AG10803 (cell line): ENCODE measurements around the gene NOC2L.
A peak's percentile ranks its signal among the peaks of the same experiment; 100 is the strongest.

Experiments used
- DNase-seq: peaks from one replicate; pipeline ENCODE4 v3.0.0; 2010; ENCODE audit warnings: low read depth
- H3K4me3 ChIP-seq: 2 replicates; pipeline ENCODE4 v1.5.1; 2011; ENCODE audit warnings: mild to moderate bottlenecking, low read length, control low read depth
- CTCF ChIP-seq: conservative IDR thresholded peaks from 2 replicates; pipeline ENCODE4 v1.5.1; 2011; ENCODE audit warnings: mild to moderate bottlenecking, low read length, control low read depth, inconsistent platforms

The NOC2L gene

GRCh38 chr1:960363-961131 is 1.5 kb upstream of the NOC2L start, which contains the start of gene KLHL17:
TSS of gene KLHL17 (plus strand) at chr1:960584. CDS start at chr1:960694, 110 bp downstream.
- no peak for TF ChIP-seq CTCF
- peak within 1 kb of the TSS; percentile 54 for H3K4me3 ChIP-seq
- peak; percentile 70 for DNase-seq

GRCh38 chr1:959731-960362 is 791 bp upstream of the NOC2L start:
- peak overlapping the region; percentile 54 for H3K4me3 ChIP-seq
- DNase-seq: no peak
- no peak for TF ChIP-seq CTCF

GRCh38 chr1:956636-957035 is 2.4 kb downstream of the NOC2L start:
- no peak for TF ChIP-seq CTCF
- H3K4me3 ChIP-seq: no peak overlapping the region

GRCh38 chr1:955474-955873 is 3.6 kb downstream of the NOC2L start:
- DNase-seq: no peak
- no peak for TF ChIP-seq CTCF
- H3K4me3 ChIP-seq: no peak overlapping the region

More at GRCh38 chr1:956636-957035, 2.4 kb downstream of the NOC2L start:
- DNase-seq: no peak

- H3K4me3 ChIP-seq: no peak overlapping the region
- TF ChIP-seq CTCF: no peak
- DNase-seq: no peak
Measured at GRCh38 chr1:954927-955326, 4.1 kb downstream of the NOC2L start.

GRCh38 chr1:953524-954320 is 5.3 kb downstream of the NOC2L start:
- no peak for DNase-seq
- H3K4me3 ChIP-seq: no peak overlapping the region
- no peak for TF ChIP-seq CTCF
